Measurements from ENCODE around the gene MID1IP1.

- no peak for TF ChIP-seq REST (IDR thresholded peaks at IDR 0.05; ENCODE audit: low read depth)
- no peak for TF ChIP-seq MAX (IDR thresholded peaks at IDR 0.05)
- TF ChIP-seq RAD21 (IDR thresholded peaks at IDR 0.05; ENCODE audit: low read depth): no peak
- no peak for TF ChIP-seq FOXM1 (IDR thresholded peaks at IDR 0.05; ENCODE audit: borderline replicate concordance, low read depth)
- no peak for TF ChIP-seq EP300 (IDR thresholded peaks at IDR 0.05; ENCODE audit: borderline replicate concordance)
- TF ChIP-seq TCF12 (IDR thresholded peaks at IDR 0.05; ENCODE audit: low read depth): no peak
- no peak for TF ChIP-seq TAF1 (IDR thresholded peaks at IDR 0.05; ENCODE audit: low read depth)
- TF ChIP-seq YY1 (IDR thresholded peaks at IDR 0.05; ENCODE audit: low read depth): no peak
- no peak for TF ChIP-seq CREB1 (IDR thresholded peaks at IDR 0.05; ENCODE audit: low read depth)
- no peak for TF ChIP-seq USF1 (IDR thresholded peaks at IDR 0.05)
Observed at GRCh38 chrX:38819709-38820108, 18.4 kb downstream of the MID1IP1 start.

Data from Ishikawa (cell line).